Adipocyte (in vitro differentiated cells): ENCODE measurements around the gene CES1.
"Not testable (repeated sequence)": the region's sequence is repeated elsewhere in the genome, so short reads cannot be mapped to it uniquely, and the experiment has no call there.

Experiments used
- DNase-seq: peaks from one replicate; pipeline ENCODE4 v3.0.0-alpha.2; 2015; ENCODE audit warnings: low read depth
- H3K27me3 ChIP-seq: replicated peaks from 2 replicates; pipeline ENCODE4 v1.7.0; 2013; ENCODE audit warnings: mild to moderate bottlenecking, low read length, moderate library complexity; ENCODE audit not compliant: control insufficient read depth, insufficient read depth
- H3K36me3 ChIP-seq: 2 replicates; pipeline ENCODE4 v1.7.0; 2013; ENCODE audit warnings: low read length, mild to moderate bottlenecking, moderate library complexity; ENCODE audit not compliant: control insufficient read depth, insufficient read depth, severe bottlenecking
- H3K4me1 ChIP-seq: 2 replicates; pipeline ENCODE4 v1.7.0; 2013; ENCODE audit warnings: mild to moderate bottlenecking, low read length, moderate library complexity; ENCODE audit not compliant: control insufficient read depth, insufficient read depth
- H3K4me3 ChIP-seq: 2 replicates; pipeline ENCODE4 v1.7.0; 2013; ENCODE audit warnings: mild to moderate bottlenecking, low read length, moderate library complexity
- H3K9ac ChIP-seq: 2 replicates; pipeline ENCODE4 v1.7.0; 2013; ENCODE audit warnings: mild to moderate bottlenecking, low read length, moderate library complexity
- H3K9me3 ChIP-seq: 2 replicates; pipeline ENCODE4 v1.7.0; 2013; ENCODE audit warnings: mild to moderate bottlenecking, low read length, moderate library complexity; ENCODE audit not compliant: control insufficient read depth

The CES1 gene

DNA sequence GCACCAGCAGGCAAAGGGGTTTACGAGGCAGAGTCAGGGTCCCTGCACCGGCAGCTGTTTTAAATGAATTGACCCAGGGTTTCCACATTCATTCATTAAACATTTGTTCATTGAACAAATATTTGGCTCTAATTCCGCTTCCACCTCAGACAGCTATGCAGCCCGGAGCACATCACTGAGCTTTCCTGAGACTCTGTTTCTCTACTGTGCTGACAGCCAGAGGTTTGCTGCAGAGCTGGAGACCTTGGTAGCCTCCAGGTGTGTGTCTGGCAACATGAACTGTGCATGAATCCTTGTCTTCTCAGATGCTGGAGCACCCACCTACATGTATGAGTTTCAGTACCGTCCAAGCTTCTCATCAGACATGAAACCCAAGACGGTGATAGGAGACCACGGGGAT lies 42.7 kb downstream of the CES1 start:
- H3K9me3 ChIP-seq, H3K4me1 ChIP-seq, H3K27me3 ChIP-seq, H3K4me3 ChIP-seq, H3K36me3 ChIP-seq, DNase-seq, H3K9ac ChIP-seq: not testable (repeated sequence)

- DNase-seq, H3K36me3 ChIP-seq, H3K4me3 ChIP-seq, H3K9ac ChIP-seq, H3K4me1 ChIP-seq, H3K27me3 ChIP-seq, H3K9me3 ChIP-seq: not testable (repeated sequence)
Observed at GRCh38 chr16:55782793-55783091, 50.2 kb downstream of the CES1 start.

DNA sequence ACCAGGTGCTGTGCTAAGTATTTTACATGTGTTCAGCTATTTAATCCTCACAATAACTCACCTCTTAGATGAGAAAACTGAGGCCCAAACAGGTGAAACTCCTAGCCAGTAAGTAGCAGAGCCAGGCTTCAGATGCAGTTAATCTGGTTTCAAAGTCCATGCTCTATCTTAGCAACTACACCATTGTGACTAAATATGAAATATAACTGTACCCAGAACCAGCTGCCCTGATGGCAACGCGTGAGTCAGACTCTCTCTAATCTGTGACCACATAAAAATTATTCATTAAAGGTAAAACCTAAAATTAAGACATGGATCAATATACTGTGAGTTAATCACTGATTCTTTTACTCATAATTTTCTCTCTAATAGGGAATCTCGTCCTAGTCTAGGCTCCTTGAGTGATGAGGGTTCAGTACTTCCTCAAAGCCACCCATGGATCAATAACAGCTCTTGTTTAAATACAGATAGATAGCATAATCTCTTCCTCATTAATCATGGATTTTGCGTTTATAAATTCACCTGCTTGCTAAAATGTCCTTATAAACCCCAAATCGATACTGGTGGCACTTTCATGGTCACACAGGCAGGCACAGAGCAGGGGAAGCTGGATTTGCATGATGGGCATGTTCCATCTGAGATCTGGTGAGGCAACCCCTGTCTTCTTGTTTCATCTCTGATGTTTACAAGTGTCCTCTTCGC lies 50.7 kb downstream of the CES1 start:
- not testable (repeated sequence) for H3K27me3 ChIP-seq, DNase-seq, H3K4me3 ChIP-seq

GRCh38 chr16:55781456-55781855 lies 51.4 kb downstream of the CES1 start:
- not testable (repeated sequence) for H3K4me3 ChIP-seq, H3K4me1 ChIP-seq, H3K9ac ChIP-seq, H3K27me3 ChIP-seq, DNase-seq, H3K36me3 ChIP-seq, H3K9me3 ChIP-seq

More for the DNA sequence above, 50.7 kb downstream of the CES1 start:
- H3K36me3 ChIP-seq, H3K9me3 ChIP-seq, H3K9ac ChIP-seq, H3K4me1 ChIP-seq: not testable (repeated sequence)

DNA sequence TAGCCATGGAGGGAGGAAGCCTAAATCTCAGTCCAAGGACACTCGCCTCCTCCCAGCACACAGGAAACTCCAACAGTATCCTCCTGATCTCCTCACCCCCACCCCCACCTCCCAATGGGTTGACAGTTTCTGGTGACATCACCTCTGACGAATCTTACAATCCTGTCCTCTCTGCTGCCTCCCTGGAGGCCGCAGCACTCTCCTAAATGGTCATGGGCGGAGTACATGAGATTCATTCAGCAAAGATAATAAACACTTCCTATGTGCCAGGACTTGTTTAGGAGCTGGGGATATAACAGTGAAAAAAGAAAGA lies 52.8 kb downstream of the CES1 start:
- H3K9ac ChIP-seq, H3K4me3 ChIP-seq, H3K27me3 ChIP-seq, H3K4me1 ChIP-seq, H3K9me3 ChIP-seq, DNase-seq, H3K36me3 ChIP-seq: not testable (repeated sequence)

DNA sequence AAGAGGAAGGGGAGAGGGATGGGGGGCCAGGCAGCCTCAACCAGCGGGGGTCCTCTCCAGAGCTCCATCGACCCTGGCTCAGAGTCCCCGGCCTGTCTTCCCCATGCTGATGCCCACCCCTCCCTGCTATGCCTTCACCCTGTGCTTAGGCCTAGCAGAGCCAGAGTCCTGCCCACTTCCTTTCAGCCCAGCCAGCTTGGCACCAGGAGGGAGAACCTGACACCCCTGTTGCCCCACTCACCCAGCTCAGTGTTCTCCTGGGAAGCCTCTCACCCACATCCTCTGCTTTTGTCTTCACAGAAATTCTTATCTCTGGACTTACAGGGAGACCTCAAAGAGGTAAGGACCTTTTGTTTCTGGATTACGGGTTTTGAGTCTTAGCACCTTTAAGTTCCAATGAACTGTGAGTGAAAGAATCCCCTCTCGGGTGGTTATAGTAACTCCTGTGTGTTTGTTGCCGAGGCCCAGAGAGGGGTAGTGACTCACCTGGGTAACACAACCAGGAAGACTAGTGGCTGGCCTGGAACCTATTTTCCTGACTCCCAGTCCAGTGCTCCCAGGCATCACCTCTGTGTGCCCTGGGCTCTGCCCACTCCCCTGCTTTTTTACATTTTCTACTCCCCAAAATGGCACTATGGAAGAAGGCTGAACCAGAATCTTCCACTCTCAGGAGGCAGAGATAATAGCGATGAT lies 53.3 kb downstream of the CES1 start:
- Histone ChIP-seq H3K9ac (no peak overlapping the region), H3K36me3 (no peaks in the 10 kb centered on the region), H3K27me3 (no peaks in the 10 kb centered on the region), H3K4me1 (no peaks in the 10 kb centered on the region), H3K4me3 (no peak overlapping the region), H3K9me3 (no peaks in the 10 kb centered on the region)
- no peak for DNase-seq

- Histone ChIP-seq H3K9ac (no peak overlapping the region), H3K4me1 (no peaks in the 10 kb centered on the region), H3K36me3 (no peaks in the 10 kb centered on the region), H3K9me3 (no peaks in the 10 kb centered on the region), H3K4me3 (no peak overlapping the region), H3K27me3 (no peaks in the 10 kb centered on the region)
- no peak for DNase-seq
Observed at GRCh38 chr16:55778757-55779156, 54.1 kb downstream of the CES1 start.

DNA sequence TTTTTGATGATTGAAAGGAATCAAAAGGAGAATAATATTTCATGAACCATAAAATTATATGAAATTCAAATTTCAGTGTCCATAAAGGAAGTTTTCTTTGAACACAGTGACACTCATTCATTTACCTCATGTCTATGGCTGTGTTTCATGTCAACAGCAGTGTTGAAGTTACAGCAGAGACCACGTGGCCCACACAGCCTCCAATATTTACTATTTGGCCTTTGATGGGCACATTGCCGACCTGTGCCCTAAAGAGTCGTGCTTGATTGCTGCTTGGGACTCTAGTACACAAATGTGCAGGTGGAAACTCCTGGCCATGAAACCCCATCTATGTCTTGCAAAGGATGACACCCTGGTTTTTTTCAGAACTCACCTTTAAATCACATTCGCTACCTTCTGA lies 57.0 kb downstream of the CES1 start:
- Histone ChIP-seq H3K27me3 (no peaks in the 10 kb centered on the region), H3K4me3 (no peak overlapping the region), H3K9ac (no peak overlapping the region), H3K36me3 (no peaks in the 10 kb centered on the region), H3K4me1 (no peaks in the 10 kb centered on the region), H3K9me3 (no peaks in the 10 kb centered on the region)
- no peak for DNase-seq

DNA sequence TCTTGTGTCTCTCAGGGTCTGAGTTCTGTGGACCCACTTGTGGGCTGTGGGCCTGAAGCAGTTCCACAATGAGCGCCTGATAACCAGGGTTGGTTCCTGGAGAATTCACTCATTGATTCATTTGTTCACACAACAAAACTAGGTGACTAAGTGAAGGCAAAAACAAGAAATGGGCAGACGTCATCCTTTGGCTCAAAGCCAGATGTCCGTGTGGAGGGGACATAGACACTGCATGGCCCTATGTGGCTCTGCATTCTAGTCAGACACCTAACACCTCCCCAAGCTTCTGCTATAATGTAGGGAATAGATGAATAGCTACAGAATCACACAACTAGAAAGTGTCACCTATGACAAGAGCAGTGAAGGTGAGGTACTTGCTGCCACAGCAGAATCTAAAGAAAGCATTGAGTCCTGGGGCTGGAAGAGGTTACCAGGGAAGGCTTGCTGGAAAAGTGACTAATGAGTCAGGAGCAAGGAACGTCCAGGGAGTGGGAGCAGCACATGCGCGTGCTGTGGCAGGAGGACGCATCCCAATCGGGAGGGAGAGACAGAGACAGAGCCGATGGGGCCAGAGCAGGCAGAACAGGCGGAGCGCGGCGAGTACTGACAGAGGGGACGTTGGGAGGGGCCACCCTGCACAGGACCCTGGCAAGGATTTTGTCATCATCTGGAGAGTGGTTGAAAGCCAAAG lies 58.9 kb downstream of the CES1 start:
- H3K9ac ChIP-seq, result no peak overlapping the region
- no peaks in the 10 kb centered on the region for H3K36me3 ChIP-seq
- H3K4me1 ChIP-seq, result no peaks in the 10 kb centered on the region
- no peaks in the 10 kb centered on the region for H3K9me3 ChIP-seq
- no peaks in the 10 kb centered on the region for H3K27me3 ChIP-seq
- no peak overlapping the region for H3K4me3 ChIP-seq
- no peak for DNase-seq

GRCh38 chr16:55765161-55765560 lies 67.7 kb downstream of the CES1 start:
- Histone ChIP-seq H3K36me3 (no peaks in the 10 kb centered on the region), H3K9me3 (no peaks in the 10 kb centered on the region), H3K27me3 (no peaks in the 10 kb centered on the region), H3K4me3 (no peak overlapping the region), H3K9ac (no peak overlapping the region), H3K4me1 (no peaks in the 10 kb centered on the region)
- no peak for DNase-seq

DNA sequence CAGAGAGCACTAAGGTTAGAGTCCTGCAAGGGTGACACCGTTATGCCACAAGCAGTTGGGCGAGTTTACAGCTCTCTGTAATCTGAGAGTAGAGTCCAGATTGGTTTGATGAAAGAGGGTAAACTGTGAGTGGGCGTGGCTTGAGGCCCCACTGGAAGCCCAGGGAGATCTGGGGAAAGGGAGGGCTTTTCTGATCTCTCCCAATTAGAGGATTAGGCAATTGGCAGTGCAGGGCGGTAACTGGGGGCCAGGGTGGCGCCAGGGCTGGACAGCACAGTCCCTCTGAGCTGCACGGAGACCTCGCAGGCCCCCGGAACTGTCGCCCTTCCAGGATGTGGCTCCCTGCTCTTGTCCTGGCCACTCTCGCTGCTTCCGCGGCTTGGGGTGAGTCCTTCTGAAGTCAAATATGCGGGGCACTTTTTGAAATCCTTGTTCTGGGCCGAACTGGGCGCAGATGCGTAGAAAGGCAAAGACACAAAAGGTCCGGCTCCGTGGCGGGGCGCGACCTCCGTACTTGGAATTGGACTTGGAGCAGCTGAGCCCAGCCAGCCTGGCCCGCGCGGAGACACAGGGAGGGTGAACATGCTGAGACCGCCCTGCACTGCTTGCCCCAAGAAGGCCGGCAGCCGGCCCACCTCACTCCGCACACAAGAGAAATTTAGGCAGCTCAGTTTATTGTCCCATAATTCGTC lies 72.4 kb downstream of the CES1 start:
- peak overlapping the region; percentile 39 for H3K9ac ChIP-seq
- H3K27me3 ChIP-seq, result no peaks in the 10 kb centered on the region
- no peaks in the 10 kb centered on the region for H3K4me1 ChIP-seq
- no peaks in the 10 kb centered on the region for H3K36me3 ChIP-seq
- H3K9me3 ChIP-seq, result no peaks in the 10 kb centered on the region
- no peak for DNase-seq
- H3K4me3 ChIP-seq, result peak overlapping the region; percentile 50
